ENCODE results near the gene SMCR8. TPM values are rescaled to one million over a fixed set of nuclear protein-coding genes. Genes with fewer than 3 reads are reported as not detected.

Gene SMCR8
- total and polyA plus RNA-seq, 2 of the 8 experiments (the other 6 are each of a cell fraction or from before 2014, with no cell fraction given): 6.9 to 18.5 TPM

GRCh38 chr17:18281788-18282187, 33.3 kb upstream of the SMCR8 start (continued):
- TF ChIP-seq RBBP5 (IDR thresholded peaks at IDR 0.05; ENCODE audit: borderline replicate concordance, low read depth, low read length) (no peak), JUND (IDR thresholded peaks at IDR 0.05; ENCODE audit: low read length) (no peak), SIX5 (IDR thresholded peaks at IDR 0.05; ENCODE audit: low read depth, low read length) (no peak), EZH2 (IDR thresholded peaks at IDR 0.05; ENCODE audit: low read depth, low read length, severe bottlenecking) (no peak), SP2 (IDR thresholded peaks at IDR 0.05; ENCODE audit: low read length) (no peak), CBX5 (IDR thresholded peaks at IDR 0.05; ENCODE audit: low read depth, low read length) (no peak), E2F6 (IDR thresholded peaks at IDR 0.05) (no peak), TEAD4 (IDR thresholded peaks at IDR 0.05; ENCODE audit: low read depth, low read length) (no peak), HDAC2 (IDR thresholded peaks at IDR 0.05; ENCODE audit: borderline replicate concordance in 1 of 2, low read depth in 2 of 2, low read length in 2 of 2) (no peak), RAD21 (IDR thresholded peaks at IDR 0.05 in 1 of 2, conservative IDR thresholded peaks at IDR 0.05 in 1 of 2; ENCODE audit: low read depth in 2 of 2, low read length in 2 of 2) (no peak), USF2 (IDR thresholded peaks at IDR 0.05; ENCODE audit: low read length) (no peak)
